ENCODE data around the gene FARP2.

DNA sequence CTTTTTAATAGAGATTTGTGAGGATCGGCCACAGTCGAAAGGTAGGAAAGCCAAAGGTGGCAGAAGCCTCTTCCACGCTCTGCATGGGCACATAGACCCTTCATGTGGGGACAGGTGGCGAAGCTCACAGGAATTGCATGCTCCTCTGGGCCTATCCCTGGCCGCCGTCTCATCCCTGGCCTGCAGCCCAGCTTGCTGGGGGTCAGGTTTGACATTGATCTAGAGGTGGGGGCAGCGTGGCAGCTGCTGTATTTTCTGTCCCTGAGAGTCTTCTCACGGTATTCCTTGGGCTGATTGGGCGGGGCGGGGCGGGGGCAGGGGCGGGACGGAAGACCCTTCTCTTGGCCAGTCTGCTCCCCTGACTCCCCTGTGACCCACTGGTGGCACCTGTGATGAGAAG, 103.4 kb downstream of the FARP2 start:
- TF ChIP-seq ZNF37A (tag by site-specific recombination; IDR thresholded peaks at IDR 0.05) (no peak), TCF7L2 (IDR thresholded peaks at IDR 0.05; ENCODE audit: borderline replicate concordance, low read depth, low read length) (no peak), CTCF (tag by site-specific recombination; IDR thresholded peaks at IDR 0.05) (no peak), KLF1 (tag by site-specific recombination; IDR thresholded peaks at IDR 0.05) (no peak), ZNF138 (tag by site-specific recombination; IDR thresholded peaks at IDR 0.05; ENCODE audit: borderline replicate concordance) (no peak), SP2 (tag by site-specific recombination; IDR thresholded peaks at IDR 0.05) (no peak), MYNN (tag by site-specific recombination; IDR thresholded peaks at IDR 0.05; ENCODE audit: borderline replicate concordance) (no peak), ZNF211 (tag by site-specific recombination; IDR thresholded peaks at IDR 0.05; ENCODE audit: low read depth) (no peak), ZBTB48 (tag by site-specific recombination; IDR thresholded peaks at IDR 0.05) (no peak), ZBTB7A (tag by site-specific recombination; IDR thresholded peaks at IDR 0.05; ENCODE audit: low read depth) (no peak), GLIS2 (tag by site-specific recombination; IDR thresholded peaks at IDR 0.05) (no peak)
- TF ChIP-seq, protein P1, sequence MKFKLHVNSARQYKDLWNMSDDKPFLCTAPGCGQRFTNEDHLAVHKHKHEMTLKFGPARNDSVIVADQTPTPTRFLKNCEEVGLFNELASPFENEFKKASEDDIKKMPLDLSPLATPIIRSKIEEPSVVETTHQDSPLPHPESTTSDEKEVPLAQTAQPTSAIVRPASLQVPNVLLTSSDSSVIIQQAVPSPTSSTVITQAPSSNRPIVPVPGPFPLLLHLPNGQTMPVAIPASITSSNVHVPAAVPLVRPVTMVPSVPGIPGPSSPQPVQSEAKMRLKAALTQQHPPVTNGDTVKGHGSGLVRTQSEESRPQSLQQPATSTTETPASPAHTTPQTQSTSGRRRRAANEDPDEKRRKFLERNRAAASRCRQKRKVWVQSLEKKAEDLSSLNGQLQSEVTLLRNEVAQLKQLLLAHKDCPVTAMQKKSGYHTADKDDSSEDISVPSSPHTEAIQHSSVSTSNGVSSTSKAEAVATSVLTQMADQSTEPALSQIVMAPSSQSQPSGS (tag by site-specific recombination; IDR thresholded peaks at IDR 0.05; ENCODE audit: low read depth) = no peak

Measured in HEK293 (cell line).